IPS-20b (cell line): ENCODE results near the gene GALNTL6.

Source experiments
- H3K27ac ChIP-seq: one replicate; pipeline ENCODE4 v1.5.1; 2013; ENCODE audit warnings: low read length
- H3K27me3 ChIP-seq: 2 replicates; pipeline ENCODE4 v1.6.1; 2013; ENCODE audit warnings: mild to moderate bottlenecking, low read length, inconsistent platforms; ENCODE audit not compliant: insufficient read depth
- H3K36me3 ChIP-seq: 2 replicates; pipeline ENCODE4 v1.6.1; 2013; ENCODE audit warnings: low read depth, mild to moderate bottlenecking, inconsistent platforms, low read length, moderate library complexity; ENCODE audit not compliant: insufficient read depth
- H3K4me1 ChIP-seq: 2 replicates; pipeline ENCODE4 v1.6.1; 2013; ENCODE audit warnings: mild to moderate bottlenecking, control low read depth, inconsistent platforms, low read length, moderate library complexity; ENCODE audit not compliant: insufficient read depth
- H3K4me3 ChIP-seq: 2 replicates; pipeline ENCODE4 v1.5.1; 2013; ENCODE audit warnings: mild to moderate bottlenecking, low read length, inconsistent platforms
- H3K9ac ChIP-seq: 2 replicates; pipeline ENCODE4 v1.6.1; 2013; ENCODE audit warnings: low read depth, mild to moderate bottlenecking, inconsistent platforms, low read length, moderate library complexity
- H3K9me3 ChIP-seq: 2 replicates; pipeline ENCODE4 v1.6.1; 2013; ENCODE audit warnings: mild to moderate bottlenecking, low read depth, low read length, inconsistent platforms; ENCODE audit not compliant: insufficient read depth

GALNTL6 gene

DNA sequence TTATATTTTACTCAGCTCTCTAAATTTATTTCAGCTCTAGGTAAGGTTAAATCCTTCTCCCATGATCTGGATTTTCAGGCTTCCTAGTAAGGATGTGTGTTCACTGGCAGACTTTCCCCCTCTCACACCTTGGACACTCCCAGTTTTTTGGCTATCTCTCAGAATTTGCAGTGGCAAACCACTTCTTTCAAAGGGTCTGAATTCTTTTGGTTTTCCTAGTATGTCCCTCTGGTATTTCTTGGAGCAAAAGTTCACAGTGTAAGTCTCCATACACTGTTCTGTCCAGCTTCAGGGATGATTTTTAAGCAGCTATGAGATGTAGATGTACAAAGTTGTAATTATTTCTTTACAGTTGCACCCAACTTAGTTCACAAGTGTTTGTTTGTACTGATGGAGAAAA, 701.6 kb downstream of the GALNTL6 start:
- Histone ChIP-seq H3K9ac (no peak overlapping the region), H3K27me3 (no peaks in the 10 kb centered on the region), H3K4me3 (no peak overlapping the region), H3K27ac (no peak overlapping the region), H3K4me1 (no peaks in the 10 kb centered on the region), H3K36me3 (no peaks in the 10 kb centered on the region), H3K9me3 (no peaks in the 10 kb centered on the region)

- Histone ChIP-seq H3K27me3 (no peaks in the 10 kb centered on the region), H3K9me3 (no peaks in the 10 kb centered on the region), H3K4me3 (no peak overlapping the region), H3K36me3 (no peaks in the 10 kb centered on the region), H3K27ac (no peak overlapping the region), H3K9ac (no peak overlapping the region), H3K4me1 (no peaks in the 10 kb centered on the region)
These were observed 702.2 kb downstream of the GALNTL6 start for GRCh38 chr4:172515266-172515879.

GRCh38 chr4:172517391-172517790, 704.2 kb downstream of the GALNTL6 start:
- no peak overlapping the region for H3K27ac ChIP-seq
- no peaks in the 10 kb centered on the region for H3K36me3 ChIP-seq
- no peak overlapping the region for H3K9ac ChIP-seq
- no peaks in the 10 kb centered on the region for H3K4me1 ChIP-seq
- no peak overlapping the region for H3K4me3 ChIP-seq
- no peaks in the 10 kb centered on the region for H3K9me3 ChIP-seq
- H3K27me3 ChIP-seq: no peaks in the 10 kb centered on the region

- H3K4me1 ChIP-seq: no peaks in the 10 kb centered on the region
- no peak overlapping the region for H3K4me3 ChIP-seq
- H3K36me3 ChIP-seq: no peaks in the 10 kb centered on the region
- H3K27me3 ChIP-seq: no peaks in the 10 kb centered on the region
- no peak overlapping the region for H3K9ac ChIP-seq
- H3K27ac ChIP-seq: no peak overlapping the region
- no peaks in the 10 kb centered on the region for H3K9me3 ChIP-seq
These were observed 708.0 kb downstream of the GALNTL6 start for GRCh38 chr4:172521248-172521647.

DNA sequence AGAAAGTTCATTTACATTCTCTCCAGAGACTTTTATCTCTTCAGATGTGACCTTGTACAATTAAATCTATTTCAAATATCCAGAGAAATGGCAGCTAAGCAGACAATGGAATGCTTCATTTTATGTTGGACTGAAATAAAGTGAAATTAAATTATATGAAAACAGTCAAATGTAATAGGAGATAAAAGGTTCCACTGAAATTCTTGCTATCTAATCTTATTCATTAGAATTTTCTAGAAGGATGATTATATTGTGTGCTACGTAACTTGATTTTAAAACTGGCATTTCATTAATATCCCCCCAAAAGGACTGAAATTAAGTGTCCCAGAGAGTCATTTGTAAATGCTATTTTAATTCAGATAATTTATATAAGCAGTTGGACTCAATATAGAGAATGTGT, 708.5 kb downstream of the GALNTL6 start:
- H3K9me3 ChIP-seq: no peaks in the 10 kb centered on the region
- H3K36me3 ChIP-seq: no peaks in the 10 kb centered on the region
- no peak overlapping the region for H3K27ac ChIP-seq
- H3K4me3 ChIP-seq: no peak overlapping the region
- H3K9ac ChIP-seq: no peak overlapping the region
- H3K27me3 ChIP-seq: no peaks in the 10 kb centered on the region
- H3K4me1 ChIP-seq: no peaks in the 10 kb centered on the region

DNA sequence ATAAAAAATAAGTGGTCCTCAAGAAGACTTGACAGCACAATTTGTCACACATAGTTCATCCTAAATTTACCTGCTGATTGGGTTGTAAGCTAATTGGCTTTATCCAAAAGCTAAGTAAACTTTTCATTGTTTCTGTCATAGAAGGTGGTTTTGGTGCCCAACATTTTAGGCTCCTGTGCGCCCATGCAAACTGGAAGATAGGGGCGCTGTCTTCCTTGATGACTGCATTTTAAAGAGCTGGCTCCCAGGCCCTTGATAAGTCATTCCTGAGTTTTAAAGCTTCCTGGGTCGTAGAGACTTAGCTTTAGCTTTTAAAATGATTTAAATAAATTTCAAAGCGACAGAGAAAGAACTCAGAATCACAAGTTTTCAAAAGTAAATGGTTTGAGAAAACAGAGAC, 730.0 kb downstream of the GALNTL6 start:
- Histone ChIP-seq H3K4me1 (peaks cover 11% of the 10 kb centered on the region; the same call in 1 of the 2 replicates), H3K36me3 (no peaks in the 10 kb centered on the region), H3K9me3 (no peaks in the 10 kb centered on the region), H3K4me3 (no peak overlapping the region), H3K27me3 (no peaks in the 10 kb centered on the region), H3K27ac (no peak overlapping the region), H3K9ac (no peak overlapping the region)

DNA sequence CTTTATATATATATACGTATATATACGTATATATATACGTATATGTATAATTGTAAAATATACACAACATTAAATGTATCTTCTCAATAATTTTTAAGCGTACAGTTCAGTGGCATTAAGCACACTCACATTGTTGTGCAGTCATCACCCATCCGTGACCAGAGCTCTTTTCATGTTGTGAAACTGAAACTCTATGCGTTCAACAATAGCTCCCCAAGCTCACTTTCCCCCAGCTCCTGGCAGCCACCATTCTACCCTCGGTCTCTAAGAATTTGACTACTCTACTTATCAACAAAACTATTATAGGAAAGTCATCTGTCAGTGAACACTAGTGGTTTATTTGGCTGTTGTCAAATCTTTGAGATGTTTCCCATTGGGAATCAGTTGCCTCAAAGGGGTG, 733.6 kb downstream of the GALNTL6 start:
- H3K27me3 ChIP-seq: no peaks in the 10 kb centered on the region
- no peak overlapping the region for H3K9ac ChIP-seq
- no peaks in the 10 kb centered on the region for H3K36me3 ChIP-seq
- no peak overlapping the region for H3K27ac ChIP-seq
- H3K4me3 ChIP-seq: no peak overlapping the region
- no peaks in the 10 kb centered on the region for H3K9me3 ChIP-seq
- H3K4me1 ChIP-seq: peaks cover 28% of the 10 kb centered on the region

DNA sequence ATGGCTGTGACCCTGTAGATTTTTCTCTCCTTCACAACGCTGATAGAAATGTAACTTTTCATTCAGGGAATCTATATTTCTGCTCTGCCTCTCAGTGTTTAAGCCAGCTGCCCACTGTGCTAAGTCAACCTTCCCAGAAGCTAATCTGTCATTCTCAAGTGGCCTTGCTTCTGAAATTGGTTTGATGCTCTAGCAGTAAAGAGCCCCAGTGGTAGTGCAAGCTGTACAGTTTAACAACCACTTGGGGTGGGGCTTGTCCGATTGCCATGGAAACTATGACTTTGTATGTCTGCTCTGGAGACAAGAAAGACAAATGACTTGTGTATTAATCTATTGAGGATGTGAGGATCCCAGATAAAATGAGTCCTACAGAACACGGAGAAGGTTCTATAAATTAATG, 734.5 kb downstream of the GALNTL6 start:
- Histone ChIP-seq H3K4me1 (peaks cover 28% of the 10 kb centered on the region), H3K36me3 (no peaks in the 10 kb centered on the region), H3K4me3 (no peak overlapping the region), H3K9ac (no peak overlapping the region), H3K9me3 (no peaks in the 10 kb centered on the region), H3K27me3 (no peaks in the 10 kb centered on the region), H3K27ac (no peak overlapping the region)

GRCh38 chr4:172553216-172553615, 740.0 kb downstream of the GALNTL6 start:
- Histone ChIP-seq H3K4me1 (peaks cover 31% of the 10 kb centered on the region), H3K9ac (no peak overlapping the region), H3K36me3 (no peaks in the 10 kb centered on the region), H3K27me3 (no peaks in the 10 kb centered on the region), H3K9me3 (no peaks in the 10 kb centered on the region), H3K4me3 (no peak overlapping the region), H3K27ac (no peak overlapping the region)

DNA sequence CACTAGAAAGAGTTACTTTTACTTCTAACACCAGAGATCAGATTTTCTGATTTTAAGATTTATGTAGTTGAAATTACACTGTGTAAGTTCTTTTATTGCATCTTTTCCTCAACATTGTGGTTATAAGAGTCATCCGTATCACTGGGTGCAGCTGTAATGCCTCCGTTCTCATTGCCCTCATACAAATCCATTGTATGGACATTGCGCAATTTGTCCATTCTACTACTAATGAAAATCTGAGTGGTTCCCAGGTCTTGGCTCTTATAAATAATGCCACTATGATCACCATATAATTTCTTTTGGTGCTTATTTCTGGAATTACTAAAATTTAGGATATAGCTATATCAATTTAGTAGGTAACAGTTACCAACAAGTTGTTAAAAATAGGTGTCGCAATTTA, 741.4 kb downstream of the GALNTL6 start:
- Histone ChIP-seq H3K27me3 (no peaks in the 10 kb centered on the region), H3K9me3 (no peaks in the 10 kb centered on the region), H3K9ac (no peak overlapping the region), H3K4me3 (no peak overlapping the region), H3K4me1 (peaks cover 20% of the 10 kb centered on the region; the same call in 1 of the 2 replicates), H3K27ac (no peak overlapping the region), H3K36me3 (no peaks in the 10 kb centered on the region)

DNA sequence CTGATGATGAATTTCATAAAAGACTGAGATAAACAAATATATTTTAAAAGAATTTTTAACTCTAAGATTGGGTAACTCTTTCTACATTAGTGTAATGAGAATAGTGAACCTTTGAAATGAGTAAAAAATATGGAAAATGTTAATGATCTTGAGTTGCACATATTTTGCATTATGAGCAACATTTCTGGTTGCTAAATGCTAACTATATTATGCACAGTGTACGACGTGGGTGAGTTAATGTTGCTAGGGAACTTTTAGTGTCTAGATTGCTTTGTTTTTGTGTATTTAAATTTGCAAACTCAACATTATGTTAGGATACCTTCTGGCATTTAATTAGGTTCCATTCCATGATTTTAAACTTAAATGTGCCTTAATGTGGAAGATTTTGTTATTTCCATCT, 742.5 kb downstream of the GALNTL6 start:
- H3K27ac ChIP-seq: no peak overlapping the region
- peak overlapping the region; percentile 9; the same call in 1 of the 2 replicates for H3K4me3 ChIP-seq
- no peaks in the 10 kb centered on the region for H3K36me3 ChIP-seq
- no peaks in the 10 kb centered on the region for H3K9me3 ChIP-seq
- no peak overlapping the region for H3K9ac ChIP-seq
- no peaks in the 10 kb centered on the region for H3K27me3 ChIP-seq
- H3K4me1 ChIP-seq: peaks cover 13% of the 10 kb centered on the region; the same call in 1 of the 2 replicates

DNA sequence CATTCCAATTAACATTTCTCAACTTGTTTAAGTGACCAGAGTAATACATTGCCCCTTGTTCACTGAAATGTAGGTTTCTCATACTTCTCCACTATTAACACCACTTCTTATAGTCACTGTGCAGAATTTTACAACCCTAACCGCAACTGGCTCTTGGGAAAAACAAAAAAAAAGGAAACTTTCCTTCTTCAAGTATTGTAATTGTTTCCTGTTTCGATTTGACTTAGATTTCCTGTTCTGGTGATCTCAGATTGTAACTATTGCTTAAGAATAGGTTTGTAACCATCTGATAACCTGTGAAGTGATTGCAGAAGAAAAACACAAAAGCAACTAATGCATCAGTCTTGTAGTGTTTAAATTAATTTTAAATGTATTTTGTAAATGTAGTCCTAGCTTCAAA, 760.7 kb downstream of the GALNTL6 start:
- Histone ChIP-seq H3K9ac (no peak overlapping the region), H3K27ac (no peak overlapping the region), H3K4me3 (no peak overlapping the region), H3K36me3 (no peaks in the 10 kb centered on the region), H3K9me3 (no peaks in the 10 kb centered on the region), H3K27me3 (no peaks in the 10 kb centered on the region), H3K4me1 (peaks cover 4% of the 10 kb centered on the region; the same call in 1 of the 2 replicates)
